Measurements from ENCODE around the gene TMEM100. TPM values are rescaled to one million over a fixed set of nuclear protein-coding genes. Genes with fewer than 3 reads are reported as not detected.

The TMEM100 gene
- total and polyA plus RNA-seq, 7 donors, result 2.5 to 25.0 (median 9.0) TPM

GRCh38 chr17:55720919-55721836 lies 1.5 kb downstream of the TMEM100 start:
- no peaks in the 10 kb centered on the region for H3K27me3 ChIP-seq
- peak overlapping the region; percentile 8 to 47 (median 44) for H3K4me3 ChIP-seq
- no peak for TF ChIP-seq CTCF (IDR thresholded peaks at IDR 0.05)
- TF ChIP-seq POLR2AphosphoS5 (IDR thresholded peaks at IDR 0.05), result peak in 1 of 4 donors; percentile 51
- no peak for TF ChIP-seq POLR2A (IDR thresholded peaks at IDR 0.05)
- peak in 1 of 4 donors; percentile 9 for TF ChIP-seq EP300 (IDR thresholded peaks at IDR 0.05)
- H3K27ac ChIP-seq, result peak overlapping the region in 3 of 4 donors; percentile 80 to 85 (median 82)
- H3K36me3 ChIP-seq, result no peaks in the 10 kb centered on the region
- intact Hi-C loops (cut with DNase I), result loop anchor here (5.0 to 10.0 kb wide), 5 partner anchors 46 to 366 kb away; no protein-coding TSS in a partner anchor
- peaks cover 0 to 49% (median 39%) of the 10 kb centered on the region in 4 donors for H3K4me1 ChIP-seq
- H3K9me3 ChIP-seq, result no peaks in the 10 kb centered on the region
- DNase-seq, result no peak
- WGBS, 2 donors, result 71 to 77% methylated on average over 6 of the region's 6 CpGs

- Histone ChIP-seq H3K27me3 (no peaks in the 10 kb centered on the region), H3K4me1 (peaks cover 0 to 29% (median 25%) of the 10 kb centered on the region in 4 donors), H3K36me3 (no peaks in the 10 kb centered on the region), H3K27ac (no peak overlapping the region), H3K4me3 (no peak overlapping the region), H3K9me3 (no peaks in the 10 kb centered on the region)
- WGBS, 2 donors, result 49 to 55% methylated on average over 11 of the region's 11 CpGs
- peak; percentile 92 for DNase-seq
- intact Hi-C loops (cut with DNase I), result loop anchor here (1.0 to 5.0 kb wide), 2 partner anchors 76 to 191 kb away; no protein-coding TSS in a partner anchor
- TF ChIP-seq POLR2AphosphoS5 (IDR thresholded peaks at IDR 0.05), result no peak
- peak; percentile 58 to 73 (median 71) for TF ChIP-seq CTCF (IDR thresholded peaks at IDR 0.05)
Observed at GRCh38 chr17:55717898-55718735, 4.5 kb downstream of the TMEM100 start.

GRCh38 chr17:55717432-55717831 lies 5.2 kb downstream of the TMEM100 start:
- Histone ChIP-seq H3K36me3 (no peaks in the 10 kb centered on the region), H3K27ac (no peak overlapping the region), H3K9me3 (no peaks in the 10 kb centered on the region), H3K4me3 (no peak overlapping the region), H3K27me3 (no peaks in the 10 kb centered on the region), H3K4me1 (peaks cover 0 to 23% (median 22%) of the 10 kb centered on the region in 4 donors)
- intact Hi-C loops (cut with DNase I), result loop anchor here (5.0 kb wide), 1 partner anchor 75 kb away; no protein-coding TSS in a partner anchor
- TF ChIP-seq EP300 (IDR thresholded peaks at IDR 0.05), result no peak
- TF ChIP-seq POLR2A (IDR thresholded peaks at IDR 0.05), result no peak
- TF ChIP-seq POLR2AphosphoS5 (IDR thresholded peaks at IDR 0.05), result no peak
- TF ChIP-seq CTCF (IDR thresholded peaks at IDR 0.05), result no peak
- 92 to 94% methylated on average over 4 of the region's 4 CpGs for WGBS, 2 donors
- no peak for DNase-seq

- Histone ChIP-seq H3K36me3 (no peaks in the 10 kb centered on the region), H3K9me3 (no peaks in the 10 kb centered on the region), H3K27ac (peak overlapping the region in 2 of 4 donors; percentile 45 to 57), H3K4me3 (no peak overlapping the region), H3K27me3 (no peaks in the 10 kb centered on the region), H3K4me1 (peaks cover 0 to 30% (median 27%) of the 10 kb centered on the region in 4 donors)
- intact Hi-C loops (cut with DNase I), result no loop called here
- no peak for DNase-seq
- no peak for TF ChIP-seq POLR2A (IDR thresholded peaks at IDR 0.05)
- TF ChIP-seq CTCF (IDR thresholded peaks at IDR 0.05), result no peak
- no peak for TF ChIP-seq POLR2AphosphoS5 (IDR thresholded peaks at IDR 0.05)
- no peak for TF ChIP-seq EP300 (IDR thresholded peaks at IDR 0.05)
- 64 to 72% methylated on average over 4 of the region's 4 CpGs for WGBS, 2 donors
Observed at GRCh38 chr17:55710829-55711496, 11.7 kb downstream of the TMEM100 start.

Measured in sigmoid colon (tissue), 7 donors.